ENCODE measurements around the gene C1orf159. TPM values are rescaled to one million over a fixed set of nuclear protein-coding genes. Genes with fewer than 3 reads are reported as not detected.

The C1orf159 gene
- total and polyA plus RNA-seq, 9 of the 15 experiments (the other 6 are each of a cell fraction or from before 2014, with no cell fraction given): 0.28 to 54.9 (median 10.6) TPM

GRCh38 chr1:1067860-1068516 lies 47.9 kb downstream of the C1orf159 start (continued):
- TF ChIP-seq TEAD1 (CRISPR knock-in tag; IDR thresholded peaks at IDR 0.05) (no peak), MAZ (CRISPR knock-in tag; conservative IDR thresholded peaks at IDR 0.05 in 1 of 2, IDR thresholded peaks at IDR 0.05 in 1 of 2) (0 out of 4 replicates have a peak, but pooled peaks of 1 of the 2 experiments have one; percentile 28), ZNF592 (IDR thresholded peaks at IDR 0.05) (no peak), ZNF311 (CRISPR knock-in tag; IDR thresholded peaks at IDR 0.05) (no peak), STAG1 (CRISPR knock-in tag; IDR thresholded peaks at IDR 0.05; ENCODE audit: borderline replicate concordance) (no peak), STAT5B (CRISPR knock-in tag; IDR thresholded peaks at IDR 0.05) (no peak), SNRNP70 (optimal IDR thresholded peaks at IDR 0.05; ENCODE audit: low read depth, low read length) (no peak), RBM17 (IDR thresholded peaks at IDR 0.05; ENCODE audit: borderline replicate concordance, low read depth, low read length) (no peak), U2AF1 (optimal IDR thresholded peaks at IDR 0.05; ENCODE audit: low read depth, low read length) (no peak), ZNF512 (tag; IDR thresholded peaks at IDR 0.05) (no peak), SIN3A (IDR thresholded peaks at IDR 0.05; ENCODE audit: borderline replicate concordance in 2 of 2, control insufficient read depth in 1 of 2, low read depth in 2 of 2, low read length in 2 of 2) (no peak), CREBBP (IDR thresholded peaks at IDR 0.05; ENCODE audit: low read depth, low read length) (no peak), AFF4 (CRISPR knock-in tag; IDR thresholded peaks at IDR 0.05) (no peak), SRSF1 (IDR thresholded peaks at IDR 0.05; ENCODE audit: low read depth, low read length) (no peak), NR2C2 (CRISPR knock-in tag; IDR thresholded peaks at IDR 0.05) (0 out of 2 replicates have a peak, but pooled peaks have one; percentile 24), NR2C2 (tag; IDR thresholded peaks at IDR 0.05) (no peak)
